ENCODE measurements around the gene ADAM30.

Gene ADAM30

DNA sequence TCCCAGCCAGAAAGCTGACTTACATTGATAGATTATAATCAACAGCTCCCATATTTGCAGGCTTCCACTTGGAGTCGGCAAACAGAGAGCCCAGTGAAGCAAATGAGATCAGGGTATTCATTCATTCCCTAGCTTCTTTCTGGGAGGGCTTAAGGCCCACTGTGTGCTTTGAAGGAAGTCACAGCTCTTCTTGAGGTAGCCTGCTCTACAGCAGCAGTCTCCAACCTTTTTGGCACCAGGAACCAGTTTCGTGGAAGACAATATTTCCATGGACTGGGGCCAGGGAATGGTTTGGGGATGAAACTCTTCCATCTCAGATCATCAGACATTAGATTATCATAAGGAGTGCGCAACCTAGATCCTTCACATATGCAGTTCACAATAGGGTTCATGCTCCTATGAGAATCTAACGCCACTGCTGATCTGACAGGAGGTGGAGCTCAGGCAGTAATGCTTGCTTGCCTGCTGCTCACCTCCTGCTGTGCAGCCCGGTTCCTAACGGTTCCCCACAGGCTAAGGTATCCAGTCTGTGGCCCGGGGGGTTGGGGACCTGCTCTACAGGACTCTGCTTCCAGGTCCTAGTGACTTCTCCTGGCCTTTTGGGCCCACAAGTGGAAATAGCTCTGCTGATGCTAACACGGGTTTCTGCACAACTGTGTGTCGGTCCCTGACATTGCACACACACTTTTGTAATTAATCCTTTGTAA, 13.7 kb upstream of the ADAM30 start:
- DNase-seq (ENCODE audit: extremely low read depth, low read depth): no peak
- TF ChIP-seq, protein P1, sequence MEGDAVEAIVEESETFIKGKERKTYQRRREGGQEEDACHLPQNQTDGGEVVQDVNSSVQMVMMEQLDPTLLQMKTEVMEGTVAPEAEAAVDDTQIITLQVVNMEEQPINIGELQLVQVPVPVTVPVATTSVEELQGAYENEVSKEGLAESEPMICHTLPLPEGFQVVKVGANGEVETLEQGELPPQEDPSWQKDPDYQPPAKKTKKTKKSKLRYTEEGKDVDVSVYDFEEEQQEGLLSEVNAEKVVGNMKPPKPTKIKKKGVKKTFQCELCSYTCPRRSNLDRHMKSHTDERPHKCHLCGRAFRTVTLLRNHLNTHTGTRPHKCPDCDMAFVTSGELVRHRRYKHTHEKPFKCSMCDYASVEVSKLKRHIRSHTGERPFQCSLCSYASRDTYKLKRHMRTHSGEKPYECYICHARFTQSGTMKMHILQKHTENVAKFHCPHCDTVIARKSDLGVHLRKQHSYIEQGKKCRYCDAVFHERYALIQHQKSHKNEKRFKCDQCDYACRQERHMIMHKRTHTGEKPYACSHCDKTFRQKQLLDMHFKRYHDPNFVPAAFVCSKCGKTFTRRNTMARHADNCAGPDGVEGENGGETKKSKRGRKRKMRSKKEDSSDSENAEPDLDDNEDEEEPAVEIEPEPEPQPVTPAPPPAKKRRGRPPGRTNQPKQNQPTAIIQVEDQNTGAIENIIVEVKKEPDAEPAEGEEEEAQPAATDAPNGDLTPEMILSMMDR (IDR thresholded peaks at IDR 0.05; ENCODE audit: low read depth, low read length): no peak

DNA sequence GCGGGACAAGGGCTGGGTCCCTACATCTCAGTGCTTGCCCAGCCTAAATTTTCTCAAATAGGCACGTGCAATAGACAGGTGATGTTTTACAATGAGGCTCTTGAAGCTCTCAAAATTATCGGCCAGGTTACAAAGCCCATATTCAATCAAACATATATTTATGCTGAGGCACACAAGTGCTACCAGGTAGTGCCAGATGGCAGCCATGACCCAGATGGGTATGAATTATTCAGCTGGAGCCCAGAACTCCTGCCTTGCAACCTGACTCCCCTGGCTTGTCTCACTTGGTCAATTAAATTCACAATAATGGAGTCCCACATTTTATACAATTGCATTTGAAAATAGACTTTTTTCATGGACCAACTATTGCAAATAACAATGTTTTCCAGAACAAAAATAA, 12.3 kb upstream of the ADAM30 start:
- no peak for DNase-seq (ENCODE audit: extremely low read depth, low read depth)
- TF ChIP-seq, protein P1 (IDR thresholded peaks at IDR 0.05; ENCODE audit: low read depth, low read length): no peak

DNA sequence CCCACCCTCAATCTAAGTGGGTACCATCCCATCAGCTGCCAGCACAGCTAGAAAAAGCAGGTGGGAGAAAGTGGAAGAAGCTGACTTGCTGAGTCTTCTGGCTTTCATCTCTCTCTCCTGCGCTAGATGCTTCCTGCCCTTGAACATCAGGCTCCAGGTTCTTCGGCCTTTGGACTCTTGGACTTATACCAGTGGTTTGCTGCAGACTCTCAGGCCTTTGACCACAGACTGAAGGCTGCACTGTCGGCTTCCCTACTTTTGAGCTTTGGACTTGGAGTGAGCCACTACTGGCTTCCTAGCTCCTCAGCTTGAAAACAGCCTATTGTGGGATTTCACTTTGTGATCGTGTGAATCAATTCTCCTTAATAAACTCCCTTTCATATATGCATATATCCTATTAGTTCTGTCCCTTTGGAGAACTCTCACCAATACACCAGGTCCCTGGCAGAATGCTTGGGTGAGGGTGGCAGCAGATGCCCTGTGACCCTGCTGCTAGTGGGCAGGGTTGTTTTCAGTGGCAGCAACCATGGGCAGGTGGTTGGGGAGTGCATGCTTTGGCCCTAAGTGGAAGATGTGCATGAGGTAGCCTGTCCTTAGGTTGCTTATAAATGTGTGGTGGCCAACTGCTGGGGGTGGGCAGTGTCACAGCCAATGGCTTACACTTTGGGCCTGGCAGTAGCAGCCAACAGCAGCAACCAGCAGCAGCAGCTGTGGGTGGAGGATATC, 10.8 kb upstream of the ADAM30 start:
- TF ChIP-seq, protein P1 (IDR thresholded peaks at IDR 0.05; ENCODE audit: low read depth, low read length): no peak
- DNase-seq (ENCODE audit: extremely low read depth, low read depth): no peak

DNA sequence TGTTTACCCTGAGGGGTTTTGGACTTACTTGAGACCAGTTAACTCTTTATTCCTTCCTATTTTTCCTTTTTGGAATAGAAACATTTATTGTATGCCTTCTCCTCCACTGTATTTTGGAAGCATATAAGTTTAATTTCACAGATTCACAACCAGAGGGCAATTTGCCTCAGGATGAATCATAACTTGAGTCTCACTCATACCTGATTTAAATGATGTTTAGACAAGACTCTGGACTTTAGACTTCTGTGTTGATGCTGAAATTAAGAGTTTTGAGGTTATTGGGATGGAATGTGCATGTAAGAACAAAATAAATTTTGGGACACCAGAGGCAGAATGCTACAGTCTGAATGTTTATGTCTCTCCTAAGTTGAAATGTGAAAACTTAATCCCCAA, 7.1 kb upstream of the ADAM30 start:
- TF ChIP-seq, protein P1 (IDR thresholded peaks at IDR 0.05; ENCODE audit: low read depth, low read length): no peak

DNA sequence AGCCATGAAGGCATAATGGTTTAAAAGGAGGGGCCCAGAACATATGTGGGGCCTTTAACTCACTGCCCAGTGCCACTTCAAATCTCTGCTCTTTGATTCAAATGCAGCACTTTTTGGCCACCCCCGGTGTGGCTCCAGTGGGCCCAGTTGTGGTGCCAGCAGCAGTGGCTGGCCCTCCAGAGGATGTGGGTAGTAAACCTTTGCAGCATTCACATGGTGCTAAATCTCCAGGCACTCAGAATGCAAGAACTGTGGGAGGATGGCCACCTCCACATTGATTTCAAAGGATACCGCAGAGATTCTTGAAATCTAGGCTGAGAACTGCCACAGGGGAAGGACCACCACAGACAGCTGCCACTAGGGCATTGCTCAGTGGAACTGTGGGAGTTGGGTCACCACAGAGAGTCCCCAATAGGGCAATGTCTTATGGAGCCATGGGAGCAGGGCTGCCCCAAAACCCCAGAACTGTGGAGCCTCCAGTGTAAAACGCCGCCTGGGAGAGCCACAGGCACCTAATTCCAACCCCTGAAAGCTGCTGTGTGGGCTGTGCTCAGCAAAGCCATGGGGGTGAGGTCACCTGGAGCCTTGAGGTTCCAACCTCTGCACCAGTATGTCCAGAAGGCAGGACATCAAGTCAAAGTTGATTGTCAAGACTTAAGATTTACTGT, 6.6 kb upstream of the ADAM30 start:
- no peak for DNase-seq (ENCODE audit: extremely low read depth, low read depth)
- TF ChIP-seq, protein P1 (IDR thresholded peaks at IDR 0.05; ENCODE audit: low read depth, low read length): no peak

More for the DNA sequence above, 7.1 kb upstream of the ADAM30 start:
- DNase-seq (ENCODE audit: extremely low read depth, low read depth): no peak

DNA sequence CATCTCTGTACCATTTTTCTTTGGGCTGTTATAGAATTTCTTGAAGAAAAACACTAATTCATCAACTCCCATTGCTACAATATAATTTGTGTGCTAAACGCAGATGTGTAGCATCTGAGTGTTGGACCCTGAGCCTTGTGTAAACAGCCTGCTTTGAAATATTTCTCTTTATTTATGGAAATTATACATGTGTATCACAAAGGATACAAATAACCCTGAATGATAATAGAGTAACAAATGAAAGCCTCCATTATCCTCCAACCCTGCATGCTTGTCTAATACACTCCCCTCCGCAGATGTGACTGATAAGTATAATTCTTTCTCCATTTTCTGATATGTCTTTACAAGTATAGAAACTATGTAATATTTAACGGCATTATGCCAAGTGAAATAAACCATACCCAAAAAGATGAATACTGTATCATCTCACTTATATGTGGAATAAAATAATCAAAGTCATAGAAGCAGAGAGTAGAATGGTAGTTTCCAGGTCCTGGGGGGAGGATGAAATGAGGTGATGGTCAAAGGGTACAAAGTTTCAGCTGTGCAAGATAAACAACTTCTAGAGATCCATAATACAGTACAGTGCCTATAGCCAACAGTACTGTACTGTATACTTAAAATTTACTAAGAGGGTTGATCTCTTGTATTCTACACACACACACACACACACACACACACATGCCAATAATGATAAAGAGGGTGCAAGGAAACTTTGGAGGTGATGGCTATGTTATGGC, 2.8 kb upstream of the ADAM30 start:
- TF ChIP-seq, protein P1 (IDR thresholded peaks at IDR 0.05; ENCODE audit: low read depth, low read length): no peak
- no peak for DNase-seq (ENCODE audit: extremely low read depth, low read depth)
